Measurements from ENCODE around the gene SNX20.

SNX20 gene

DNA sequence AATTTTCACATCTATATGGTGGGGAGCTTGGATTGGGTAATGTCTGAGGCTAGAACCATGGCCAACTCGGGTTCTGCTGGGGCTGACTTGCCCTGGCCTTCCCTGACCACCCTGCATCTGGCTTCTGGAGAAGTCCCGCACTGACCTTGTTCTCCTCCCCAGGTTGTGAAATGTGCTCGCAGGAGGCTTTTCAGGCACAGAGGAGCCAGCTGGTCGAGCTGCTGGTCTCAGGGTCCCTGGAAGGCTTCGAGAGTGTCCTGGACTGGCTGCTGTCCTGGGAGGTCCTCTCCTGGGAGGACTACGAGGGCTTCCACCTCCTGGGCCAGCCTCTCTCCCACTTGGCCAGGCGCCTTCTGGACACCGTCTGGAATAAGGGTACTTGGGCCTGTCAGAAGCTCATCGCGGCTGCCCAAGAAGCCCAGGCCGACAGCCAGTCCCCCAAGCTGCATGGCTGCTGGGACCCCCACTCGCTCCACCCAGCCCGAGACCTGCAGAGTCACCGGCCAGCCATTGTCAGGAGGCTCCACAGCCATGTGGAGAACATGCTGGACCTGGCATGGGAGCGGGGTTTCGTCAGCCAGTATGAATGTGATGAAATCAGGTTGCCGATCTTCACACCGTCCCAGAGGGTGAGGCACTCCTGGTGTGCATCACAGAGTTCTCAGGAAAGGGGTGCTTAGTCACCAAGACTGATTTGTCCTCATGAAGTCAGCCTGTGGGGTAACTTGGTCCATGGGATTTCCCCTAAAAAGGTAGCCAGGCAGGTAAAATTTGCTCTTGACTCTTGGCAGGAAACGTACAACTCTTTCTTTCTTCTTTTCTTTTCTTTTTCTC is 18.4 kb upstream of the SNX20 start:
- H2AFZ ChIP-seq (ENCODE audit: low read depth, low read length, severe bottlenecking) = no peak overlapping the region
- no peak overlapping the region for H3K9ac ChIP-seq (ENCODE audit: low read length)
- H3K9me3 ChIP-seq (ENCODE audit: insufficient read depth, low read length) = peaks cover 9% of the 10 kb centered on the region; the same call in 1 of the 2 replicates
- H3F3A ChIP-seq (ENCODE audit: insufficient read depth) = no peaks in the 10 kb centered on the region
- TF ChIP-seq CTCF (IDR thresholded peaks at IDR 0.05; ENCODE audit: insufficient read depth, low read length, poor library complexity, severe bottlenecking) (no peak), EZH2phosphoT487 (conservative IDR thresholded peaks at IDR 0.05; ENCODE audit: low read length) (no peak)
- no peak overlapping the region for H3K4me3 ChIP-seq (ENCODE audit: insufficient read depth, low read length, poor library complexity, severe bottlenecking)
- no peaks in the 10 kb centered on the region for H3K79me2 ChIP-seq (ENCODE audit: insufficient read depth, low read length)
- no peaks in the 10 kb centered on the region for H3K9me2 ChIP-seq (replicated peaks; ENCODE audit: insufficient read depth, low read length)
- no peaks in the 10 kb centered on the region for H4K20me1 ChIP-seq (ENCODE audit: low read depth, low read length)
- no peak overlapping the region for H3K27ac ChIP-seq (ENCODE audit: low read depth, low read length)
- H3K4me2 ChIP-seq (ENCODE audit: low read depth, low read length, poor library complexity, severe bottlenecking) = no peak overlapping the region
- H3K27me3 ChIP-seq (ENCODE audit: low read length) = no peaks in the 10 kb centered on the region
- no peaks in the 10 kb centered on the region for H3K36me3 ChIP-seq (ENCODE audit: low read length)

- no peak overlapping the region for H3K4me2 ChIP-seq (ENCODE audit: low read depth, low read length, poor library complexity, severe bottlenecking)
- TF ChIP-seq CTCF (IDR thresholded peaks at IDR 0.05; ENCODE audit: insufficient read depth, low read length, poor library complexity, severe bottlenecking) (no peak), EZH2phosphoT487 (conservative IDR thresholded peaks at IDR 0.05; ENCODE audit: low read length) (no peak)
- H3F3A ChIP-seq (ENCODE audit: insufficient read depth) = no peaks in the 10 kb centered on the region
- no peaks in the 10 kb centered on the region for H3K9me3 ChIP-seq (ENCODE audit: insufficient read depth, low read length)
- H3K36me3 ChIP-seq (ENCODE audit: low read length) = no peaks in the 10 kb centered on the region
- no peaks in the 10 kb centered on the region for H3K27me3 ChIP-seq (ENCODE audit: low read length)
- H2AFZ ChIP-seq (ENCODE audit: low read depth, low read length, severe bottlenecking) = no peak overlapping the region
- no peaks in the 10 kb centered on the region for H3K79me2 ChIP-seq (ENCODE audit: insufficient read depth, low read length)
- no peak overlapping the region for H3K27ac ChIP-seq (ENCODE audit: low read depth, low read length)
- H3K9me2 ChIP-seq (replicated peaks; ENCODE audit: insufficient read depth, low read length) = no peaks in the 10 kb centered on the region
- no peak overlapping the region for H3K9ac ChIP-seq (ENCODE audit: low read length)
- H4K20me1 ChIP-seq (ENCODE audit: low read depth, low read length) = no peaks in the 10 kb centered on the region
- H3K4me3 ChIP-seq (ENCODE audit: insufficient read depth, low read length, poor library complexity, severe bottlenecking) = no peak overlapping the region
Measured at GRCh38 chr16:50697881-50698767, 17.0 kb upstream of the SNX20 start.

- no peak overlapping the region for H3K4me2 ChIP-seq (ENCODE audit: low read depth, low read length, poor library complexity, severe bottlenecking)
Measured at GRCh38 chr16:50697421-50697715, 16.3 kb upstream of the SNX20 start.

More at GRCh38 chr16:50697421-50697715, 16.3 kb upstream of the SNX20 start:
- H3K79me2 ChIP-seq (ENCODE audit: insufficient read depth, low read length) = no peaks in the 10 kb centered on the region
- no peak overlapping the region for H3K9ac ChIP-seq (ENCODE audit: low read length)
- H3K36me3 ChIP-seq (ENCODE audit: low read length) = no peaks in the 10 kb centered on the region
- no peak overlapping the region for H3K27ac ChIP-seq (ENCODE audit: low read depth, low read length)
- H3K9me2 ChIP-seq (replicated peaks; ENCODE audit: insufficient read depth, low read length) = no peaks in the 10 kb centered on the region
- H3K9me3 ChIP-seq (ENCODE audit: insufficient read depth, low read length) = no peaks in the 10 kb centered on the region
- TF ChIP-seq EZH2phosphoT487 (conservative IDR thresholded peaks at IDR 0.05; ENCODE audit: low read length) = no peak
- no peak for TF ChIP-seq CTCF (IDR thresholded peaks at IDR 0.05; ENCODE audit: insufficient read depth, low read length, poor library complexity, severe bottlenecking)
- H3K4me3 ChIP-seq (ENCODE audit: insufficient read depth, low read length, poor library complexity, severe bottlenecking) = no peak overlapping the region
- no peaks in the 10 kb centered on the region for H4K20me1 ChIP-seq (ENCODE audit: low read depth, low read length)
- H3K27me3 ChIP-seq (ENCODE audit: low read length) = no peaks in the 10 kb centered on the region
- no peaks in the 10 kb centered on the region for H3F3A ChIP-seq (ENCODE audit: insufficient read depth)
- no peak overlapping the region for H2AFZ ChIP-seq (ENCODE audit: low read depth, low read length, severe bottlenecking)

Data from SU-DHL-6 (cell line).